Measurements from ENCODE around the gene ST8SIA2.

GRCh38 chr15:92400980-92401787 lies 7.5 kb downstream of the ST8SIA2 start:
- TF ChIP-seq CTCF (conservative IDR thresholded peaks at IDR 0.05): no peak
- no peak for TF ChIP-seq ZFX (IDR thresholded peaks at IDR 0.05)

Measured in C4-2B (cell line).